NB4 (cell line): ENCODE results near the gene PDGFB.

Source experiments
- DNase-seq: peaks from one replicate; pipeline ENCODE4 v3.0.0; 2010; ENCODE audit warnings: low read depth
- H3K4me3 ChIP-seq: one replicate; pipeline ENCODE4 v1.5.1; 2011; ENCODE audit warnings: mild to moderate bottlenecking, low read depth, low read length, moderate library complexity
- MYC ChIP-seq: IDR thresholded peaks from 2 replicates; pipeline ENCODE4 v1.6.1; 2011; ENCODE audit warnings: low read depth, low read length
- POLR2A ChIP-seq: IDR thresholded peaks from 2 replicates; pipeline ENCODE4 v1.6.1; 2011; ENCODE audit warnings: mild to moderate bottlenecking; ENCODE audit not compliant: insufficient read length; ENCODE audit errors: extremely low read depth
- TF ChIP-seq, protein P1 (sequence below): IDR thresholded peaks from one replicate; pipeline ENCODE4 v1.5.1; 2012; ENCODE audit warnings: low read depth, low read length
- TF ChIP-seq, protein P2 (sequence below): IDR thresholded peaks from 2 replicates; pipeline ENCODE4 v1.6.1; 2011; ENCODE audit warnings: low read depth, low read length

Gene PDGFB

DNA sequence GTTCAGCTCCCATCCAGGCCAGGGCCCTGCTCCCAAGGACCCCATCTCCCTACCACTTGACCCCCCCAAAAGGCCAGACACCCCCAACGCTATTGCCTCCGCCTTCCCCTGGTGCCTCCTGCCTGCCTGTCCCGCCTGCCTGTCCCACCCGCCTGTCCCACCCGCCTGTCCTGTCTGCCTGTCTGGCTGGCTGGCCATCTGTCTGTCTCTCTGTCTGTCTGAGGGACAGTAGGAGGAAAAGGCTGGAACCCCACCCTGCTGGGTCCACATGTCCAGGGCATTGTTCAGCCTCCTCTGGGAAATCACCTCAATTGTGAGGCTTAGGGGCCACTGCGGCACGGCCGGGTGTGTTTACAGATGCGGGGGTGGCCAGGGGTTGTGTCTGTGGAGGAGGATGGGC lies 67.0 kb downstream of the PDGFB start:
- no peak overlapping the region for H3K4me3 ChIP-seq
- TF ChIP-seq MYC, result no peak
- TF ChIP-seq, protein P1, sequence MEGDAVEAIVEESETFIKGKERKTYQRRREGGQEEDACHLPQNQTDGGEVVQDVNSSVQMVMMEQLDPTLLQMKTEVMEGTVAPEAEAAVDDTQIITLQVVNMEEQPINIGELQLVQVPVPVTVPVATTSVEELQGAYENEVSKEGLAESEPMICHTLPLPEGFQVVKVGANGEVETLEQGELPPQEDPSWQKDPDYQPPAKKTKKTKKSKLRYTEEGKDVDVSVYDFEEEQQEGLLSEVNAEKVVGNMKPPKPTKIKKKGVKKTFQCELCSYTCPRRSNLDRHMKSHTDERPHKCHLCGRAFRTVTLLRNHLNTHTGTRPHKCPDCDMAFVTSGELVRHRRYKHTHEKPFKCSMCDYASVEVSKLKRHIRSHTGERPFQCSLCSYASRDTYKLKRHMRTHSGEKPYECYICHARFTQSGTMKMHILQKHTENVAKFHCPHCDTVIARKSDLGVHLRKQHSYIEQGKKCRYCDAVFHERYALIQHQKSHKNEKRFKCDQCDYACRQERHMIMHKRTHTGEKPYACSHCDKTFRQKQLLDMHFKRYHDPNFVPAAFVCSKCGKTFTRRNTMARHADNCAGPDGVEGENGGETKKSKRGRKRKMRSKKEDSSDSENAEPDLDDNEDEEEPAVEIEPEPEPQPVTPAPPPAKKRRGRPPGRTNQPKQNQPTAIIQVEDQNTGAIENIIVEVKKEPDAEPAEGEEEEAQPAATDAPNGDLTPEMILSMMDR, result no peak
- TF ChIP-seq, protein P2, sequence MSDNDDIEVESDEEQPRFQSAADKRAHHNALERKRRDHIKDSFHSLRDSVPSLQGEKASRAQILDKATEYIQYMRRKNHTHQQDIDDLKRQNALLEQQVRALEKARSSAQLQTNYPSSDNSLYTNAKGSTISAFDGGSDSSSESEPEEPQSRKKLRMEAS, result no peak
- TF ChIP-seq POLR2A, result no peak

GRCh38 chr22:39177456-39177775 lies 67.4 kb downstream of the PDGFB start:
- H3K4me3 ChIP-seq, result no peak overlapping the region
- DNase-seq, result no peak
- TF ChIP-seq POLR2A, result no peak
- TF ChIP-seq, protein P1, result no peak
- no peak for TF ChIP-seq MYC
- TF ChIP-seq, protein P2, result no peak

More for the DNA sequence above, 67.0 kb downstream of the PDGFB start:
- no peak for DNase-seq

- no peak for TF ChIP-seq MYC
- TF ChIP-seq, protein P1, result no peak
- TF ChIP-seq POLR2A, result no peak
- TF ChIP-seq, protein P2, result no peak
- DNase-seq, result no peak
- H3K4me3 ChIP-seq, result no peak overlapping the region
These were observed 67.9 kb downstream of the PDGFB start for GRCh38 chr22:39176714-39177455.

- no peak for DNase-seq
- TF ChIP-seq, protein P2, result no peak
- no peak for TF ChIP-seq POLR2A
- no peak for TF ChIP-seq MYC
- TF ChIP-seq, protein P1, result no peak
- no peak overlapping the region for H3K4me3 ChIP-seq
These were observed 68.6 kb downstream of the PDGFB start for GRCh38 chr22:39176143-39176713.

DNA sequence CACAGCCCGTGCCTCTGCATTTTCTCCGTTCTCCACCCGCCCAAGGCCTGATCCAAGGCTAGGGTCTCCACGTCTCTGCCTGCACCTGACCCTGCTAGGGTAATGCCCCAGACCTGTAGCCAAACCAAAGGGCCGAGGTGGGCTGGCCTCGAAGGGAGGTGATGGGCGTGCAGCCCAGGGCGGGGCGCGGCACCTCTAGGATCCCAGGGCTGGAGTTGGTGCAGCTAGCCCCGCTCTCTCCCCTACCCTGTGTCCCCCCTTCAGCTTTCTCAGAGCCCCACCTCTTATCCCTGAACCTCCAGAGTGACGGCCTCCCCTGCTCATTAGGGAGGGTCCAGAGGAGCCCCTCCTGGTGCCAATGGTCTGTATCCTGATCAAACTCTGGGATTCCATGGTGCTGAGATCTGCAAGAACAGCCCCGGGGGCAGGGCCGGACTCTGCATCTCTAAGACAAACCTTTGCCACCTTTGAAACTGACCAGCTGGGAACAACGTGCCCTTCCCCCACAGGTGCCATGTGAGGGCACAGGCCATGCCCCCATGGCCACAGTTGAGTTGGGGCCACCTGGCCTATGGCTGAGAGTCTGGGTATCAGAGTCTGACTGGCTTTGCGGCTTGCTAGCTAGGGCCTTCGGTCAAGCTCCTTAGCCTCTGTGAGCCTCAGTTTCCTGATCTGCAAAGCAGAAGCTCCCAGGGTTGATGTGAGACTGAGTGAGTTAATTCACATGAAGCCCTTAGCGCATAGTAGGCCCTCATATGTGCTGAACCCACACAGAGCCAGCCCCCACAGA lies 69.2 kb downstream of the PDGFB start:
- DNase-seq, result no peak
- TF ChIP-seq, protein P1, result no peak
- no peak for TF ChIP-seq MYC
- H3K4me3 ChIP-seq, result no peak overlapping the region
